HG03196 (cell line): ENCODE measurements around the gene TNNT3.
"Not testable (repeated sequence)": the region's sequence is repeated elsewhere in the genome, so short reads cannot be mapped to it uniquely, and the experiment has no call there.

ENCODE experiments used
- ATAC-seq: cut with Tn5 transposase; IDR thresholded peaks from one replicate; pipeline ENCODE4 v1.9.1; 2021; ENCODE audit not compliant: unreplicated experiment

The TNNT3 gene

DNA sequence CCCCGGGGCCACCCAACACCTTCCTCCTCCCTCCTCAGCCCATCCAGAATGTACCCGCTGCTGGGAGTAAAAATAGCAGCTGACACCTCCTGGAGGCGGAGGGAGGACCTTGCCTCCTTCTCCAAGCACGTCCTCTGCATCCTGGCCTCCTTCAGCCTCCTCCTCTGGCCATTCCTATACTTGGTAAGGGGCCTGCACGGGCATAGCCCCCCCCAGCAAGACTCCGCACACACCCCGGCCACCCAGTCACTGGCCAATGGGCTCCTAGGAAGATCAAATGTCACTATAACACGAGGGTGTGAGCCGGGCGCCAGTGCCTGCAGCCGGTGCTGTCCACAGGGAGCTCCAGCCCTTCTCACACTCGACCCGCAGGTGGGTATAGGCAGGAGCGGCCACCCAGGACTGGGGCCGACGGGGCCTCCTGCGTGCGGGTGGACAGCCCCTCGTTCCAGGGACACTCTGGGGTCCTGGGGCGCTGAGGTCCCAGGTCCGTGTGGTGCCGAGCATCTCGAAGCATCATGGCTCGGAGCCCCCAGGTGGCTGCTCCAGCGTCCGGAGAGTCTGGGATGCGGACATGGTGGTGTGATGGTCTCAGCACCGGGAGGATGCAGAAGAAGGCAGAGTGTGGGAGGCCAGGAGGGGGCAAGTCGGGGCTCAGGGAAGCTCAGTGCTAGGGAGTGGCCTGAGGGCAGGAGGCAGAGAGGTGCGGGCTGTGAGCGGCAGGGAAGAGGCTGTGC, at the start of gene TNNT3:
TNNT3 (plus strand) TSS at position 313 of the 737 bp plus-strand sequence. CDS start 3,172 bp downstream, outside the sequence.
- ATAC-seq = no peak

DNA sequence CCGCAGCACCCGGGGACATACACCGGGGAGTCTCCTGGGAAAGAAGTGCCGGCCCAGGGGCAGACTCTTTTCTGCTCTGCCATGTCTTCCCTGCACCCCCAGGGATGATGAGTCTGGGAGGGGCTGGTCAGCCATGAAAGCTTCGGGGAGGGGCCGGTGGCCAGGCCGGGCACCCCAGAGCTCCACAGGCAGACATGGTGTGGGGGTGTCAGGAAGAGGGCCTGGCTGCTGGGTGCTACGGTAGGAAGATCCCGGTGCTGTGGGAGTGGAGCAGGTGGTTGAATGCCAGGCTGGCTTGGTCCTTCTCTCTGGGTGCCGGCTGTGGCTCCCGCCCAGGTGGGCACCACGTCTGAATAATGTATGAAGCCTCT, 49.2 kb upstream of the TNNT3 start:
- no peak for ATAC-seq

DNA sequence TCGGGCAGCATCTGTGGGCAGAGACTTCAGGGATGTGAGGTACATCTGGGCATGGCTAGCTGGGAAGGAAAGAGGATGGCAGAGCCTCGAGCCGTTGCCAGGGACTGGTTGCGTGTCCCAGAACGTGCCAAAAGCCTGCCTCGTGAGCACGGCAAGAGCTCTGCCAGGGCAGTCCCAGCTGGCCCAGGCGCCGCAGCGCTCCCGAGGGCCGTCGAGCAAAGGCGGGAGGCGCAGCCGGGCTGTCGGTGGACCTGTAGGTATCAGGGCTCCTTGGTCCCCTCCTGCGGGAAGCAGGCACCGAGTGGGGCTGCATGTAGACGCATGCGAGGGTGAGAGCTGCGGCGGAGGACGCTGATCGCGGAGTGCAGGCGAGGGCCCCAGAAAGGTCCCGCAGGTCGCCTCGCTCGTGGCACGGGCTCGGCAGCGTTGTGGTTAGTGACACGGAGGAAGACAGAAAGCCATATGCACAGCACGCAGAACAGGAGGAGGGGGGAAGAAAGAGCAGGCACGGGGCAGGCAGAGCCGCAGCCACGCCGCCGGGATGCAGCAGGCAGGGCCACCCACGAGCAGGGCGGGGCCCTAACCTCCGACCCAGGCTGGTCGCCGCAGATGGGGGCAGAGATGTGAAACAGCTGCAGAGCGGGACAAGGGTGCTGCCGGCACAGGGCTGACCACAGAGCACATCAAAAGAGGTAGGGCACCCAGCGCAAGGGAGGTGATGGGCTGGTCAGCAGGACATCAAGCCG, 48.6 kb upstream of the TNNT3 start:
- ATAC-seq = no peak

GRCh38 chr11:1871531-1871930, 48.0 kb upstream of the TNNT3 start:
- no peak for ATAC-seq

DNA sequence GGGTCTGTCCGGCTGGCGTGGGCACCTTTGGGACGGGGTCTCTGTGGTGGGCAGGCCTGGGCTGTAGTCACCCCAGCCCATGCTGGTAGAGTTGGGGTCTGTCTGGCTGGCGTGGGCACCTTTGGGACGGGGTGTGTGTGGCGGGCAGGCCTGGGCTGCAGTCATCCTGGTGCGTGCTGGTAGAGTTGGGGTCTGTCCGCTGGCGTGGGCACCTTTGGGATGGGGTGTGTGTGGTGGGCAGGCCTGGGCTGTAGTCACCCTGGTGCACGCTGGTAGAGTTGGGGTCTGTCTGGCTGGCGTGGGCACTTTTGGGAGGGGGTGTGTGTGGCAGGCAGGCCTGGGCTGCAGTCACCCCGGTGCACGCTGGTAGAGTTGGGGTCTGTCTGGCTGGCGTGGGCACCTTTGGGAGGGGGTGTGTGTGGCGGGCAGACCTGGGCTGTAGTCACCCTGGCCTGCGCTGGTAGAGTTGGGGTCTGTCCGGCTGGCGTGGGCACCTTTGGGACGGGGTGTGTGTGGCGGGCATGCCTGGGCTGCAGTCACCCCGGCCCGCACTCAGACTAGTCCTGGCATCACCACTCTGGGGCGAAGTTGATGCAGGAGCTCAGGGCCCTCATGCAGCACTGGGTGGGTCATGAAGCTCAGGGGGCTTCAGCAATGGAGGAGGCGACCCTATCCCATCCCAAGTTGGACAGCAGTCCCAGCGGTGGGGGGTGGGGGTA, 47.1 kb upstream of the TNNT3 start:
- ATAC-seq = no peak

- no peak for ATAC-seq
These were observed 46.3 kb upstream of the TNNT3 start for GRCh38 chr11:1873048-1873812.

DNA sequence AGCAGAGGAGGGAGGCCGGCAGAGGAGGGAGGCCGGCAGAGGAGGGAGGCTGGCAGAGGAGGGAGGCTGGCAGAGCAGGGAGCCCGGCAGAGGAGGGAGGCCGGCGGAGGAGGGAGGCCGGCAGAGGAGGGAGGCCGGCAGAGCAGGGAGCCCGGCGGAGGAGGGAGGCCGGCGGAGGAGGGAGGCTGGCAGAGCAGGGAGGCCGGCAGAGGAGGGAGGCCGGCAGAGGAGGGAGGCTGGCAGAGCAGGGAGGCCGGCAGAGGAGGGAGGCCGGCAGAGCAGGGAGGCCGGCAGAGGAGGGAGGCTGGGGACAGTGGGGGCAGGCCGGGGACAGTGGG, 45.7 kb upstream of the TNNT3 start:
- ATAC-seq = not testable (repeated sequence)

- ATAC-seq = not testable (repeated sequence)
These were observed 44.9 kb upstream of the TNNT3 start for GRCh38 chr11:1874441-1875092.

GRCh38 chr11:1875093-1875850, 44.2 kb upstream of the TNNT3 start:
- no peak for ATAC-seq

GRCh38 chr11:1875851-1876301, 43.6 kb upstream of the TNNT3 start:
- not testable (repeated sequence) for ATAC-seq

GRCh38 chr11:1876361-1877063, 43.0 kb upstream of the TNNT3 start:
- no peak for ATAC-seq

DNA sequence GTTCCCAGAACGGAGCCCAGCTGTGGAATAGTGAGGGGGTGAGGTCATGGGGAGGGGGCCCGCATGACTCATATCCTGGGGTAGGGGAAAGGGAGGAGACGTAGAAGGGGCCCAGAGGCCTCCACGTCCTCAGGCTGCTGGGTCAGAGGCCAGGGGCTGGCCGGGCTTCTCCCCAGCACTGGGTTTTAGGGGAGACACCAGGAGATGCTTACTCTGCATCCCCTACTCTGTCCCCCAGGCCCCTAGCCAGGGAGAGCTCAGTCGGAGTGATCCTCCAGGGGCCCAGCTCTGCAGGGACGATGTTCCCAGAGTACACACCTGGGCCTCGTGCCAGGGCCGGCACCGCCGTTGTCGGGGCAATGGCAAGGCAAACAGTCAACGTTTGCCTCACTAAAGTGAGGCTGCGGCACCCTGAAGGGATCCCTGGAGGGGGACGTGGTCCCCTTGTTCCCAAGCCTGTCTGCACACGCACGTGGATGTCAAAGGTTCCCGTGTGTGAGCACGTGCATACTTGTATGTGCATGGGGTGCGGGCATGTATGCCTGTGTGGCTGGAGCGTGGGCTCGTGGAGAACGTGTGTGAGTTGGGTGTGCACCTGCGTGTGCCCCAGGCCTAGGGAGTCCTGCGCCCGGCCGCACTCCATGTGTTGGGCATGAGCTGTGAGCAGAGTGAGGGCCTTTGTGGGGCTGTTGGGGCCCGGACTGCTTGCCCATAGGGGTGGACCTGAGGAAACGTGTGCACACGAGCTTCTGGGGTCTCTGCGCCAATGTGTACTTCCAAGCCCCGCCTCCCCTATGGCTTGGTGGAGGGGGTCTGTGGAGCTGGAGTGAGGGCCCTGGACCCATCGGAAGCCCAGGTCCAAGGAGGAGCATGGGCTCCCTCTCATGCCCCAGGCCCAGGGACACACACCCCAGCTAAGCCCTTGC, 42.0 kb upstream of the TNNT3 start:
- no peak for ATAC-seq

DNA sequence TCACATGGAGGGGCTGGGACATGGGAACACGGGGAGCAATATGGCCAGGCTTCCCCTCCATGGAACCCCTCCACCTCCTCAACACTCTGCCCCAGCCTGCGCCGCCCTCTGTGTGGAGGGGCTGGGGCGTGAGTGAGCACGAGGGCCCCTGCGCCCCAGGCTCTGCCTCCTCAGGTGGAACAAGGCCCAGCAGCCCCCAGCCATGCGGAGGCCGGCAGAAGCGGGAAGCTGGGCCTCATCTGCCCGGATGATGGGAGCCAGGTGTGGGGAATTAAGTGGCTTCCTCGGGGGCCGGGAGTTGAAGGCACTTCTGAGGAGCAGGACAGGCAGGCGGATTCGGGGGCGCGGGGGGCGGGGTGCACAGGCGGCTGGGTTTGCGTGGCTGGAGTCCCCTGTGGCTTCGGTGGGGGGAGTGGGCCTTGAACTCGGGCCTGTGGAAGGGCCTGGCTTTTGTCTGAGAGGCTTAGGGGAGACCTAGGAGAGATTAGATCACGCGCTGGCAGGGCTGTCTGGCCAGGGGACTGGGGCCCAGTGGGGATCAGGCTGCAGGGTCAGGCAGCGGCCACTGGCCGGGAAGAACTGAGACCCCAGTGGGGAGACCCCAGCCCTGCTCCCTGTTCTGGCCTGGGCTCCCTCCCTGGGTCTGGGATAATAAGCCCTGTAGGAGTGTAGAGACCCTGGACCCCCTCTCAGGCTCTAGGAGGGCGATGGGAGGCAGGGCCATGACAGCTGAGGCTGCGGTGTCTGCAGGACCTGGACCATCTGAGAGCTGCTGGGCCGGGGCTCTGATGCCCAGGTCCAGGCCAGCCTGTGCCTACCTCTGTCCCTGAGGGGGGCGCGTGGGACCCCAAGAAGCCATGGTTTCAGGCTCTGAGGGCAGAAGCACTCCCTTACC, 41.1 kb upstream of the TNNT3 start:
- ATAC-seq = no peak

DNA sequence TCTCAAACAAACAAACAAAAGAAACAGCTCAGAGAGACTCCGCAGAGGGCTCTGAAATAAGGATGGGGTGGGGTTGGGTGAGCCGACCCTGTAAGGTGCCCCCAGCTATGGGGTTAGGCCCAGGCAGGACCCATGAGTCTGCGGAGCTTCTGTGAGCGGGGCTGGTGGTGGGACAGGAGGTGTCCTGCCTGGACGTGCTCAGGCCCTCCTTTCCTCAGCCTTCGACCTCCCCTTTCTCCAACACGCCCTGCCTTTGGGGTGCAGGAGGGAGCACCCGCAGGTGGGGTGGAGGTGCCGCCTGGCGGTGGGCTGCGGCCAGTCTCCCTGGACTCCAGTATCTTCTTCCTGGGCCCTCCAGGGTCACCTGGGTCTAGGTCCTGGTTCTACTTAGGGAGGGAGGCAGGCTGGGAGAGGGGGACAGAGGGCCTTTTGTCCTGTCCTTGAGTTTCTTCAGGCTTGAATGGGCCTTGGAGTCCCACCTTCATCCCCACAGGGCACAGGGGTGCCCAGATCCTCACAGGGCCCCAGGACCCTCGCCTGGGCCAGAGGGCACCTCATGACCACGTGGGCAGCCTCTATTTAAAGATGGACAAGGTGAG, 40.1 kb upstream of the TNNT3 start:
- no peak for ATAC-seq

DNA sequence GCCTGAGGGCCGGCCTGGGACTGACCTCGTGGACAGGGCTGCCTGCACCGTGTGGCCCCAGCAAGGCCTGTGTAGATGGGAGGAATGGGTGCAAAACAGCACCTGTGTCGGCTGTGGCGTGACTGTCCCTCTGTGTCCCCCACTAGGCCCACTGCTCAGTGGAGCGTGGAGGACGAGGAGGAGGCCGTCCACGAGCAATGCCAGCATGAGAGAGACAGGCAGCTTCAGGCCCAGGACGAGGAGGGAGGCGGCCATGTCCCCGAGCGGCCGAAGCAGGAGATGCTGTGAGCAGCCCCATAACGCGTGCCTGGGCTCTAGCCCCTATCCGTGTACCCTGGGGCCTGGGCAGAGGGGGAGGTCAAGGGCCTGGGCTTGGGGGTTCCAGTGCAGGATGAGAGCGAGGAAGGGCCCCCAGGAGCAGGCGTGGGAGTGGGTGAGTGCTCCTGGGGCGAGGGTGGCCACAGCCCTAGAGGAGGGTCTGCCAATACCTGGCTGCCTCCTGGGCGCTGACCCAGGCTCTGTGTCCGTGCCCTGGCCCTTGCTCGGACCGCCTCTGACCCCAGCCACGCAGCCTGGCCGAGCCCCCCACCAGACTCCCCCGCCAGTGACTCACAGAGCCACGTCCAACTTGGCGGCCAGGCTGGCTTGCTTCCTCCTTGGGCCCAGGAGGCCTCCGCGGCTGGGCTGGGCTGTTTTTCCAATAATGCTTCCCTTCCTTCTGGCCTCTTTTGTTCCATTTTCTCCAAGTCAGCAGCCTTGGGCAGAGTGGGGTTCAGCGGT, 39.4 kb upstream of the TNNT3 start:
- ATAC-seq = no peak
